Neural cell (in vitro differentiated cells): Measurements from ENCODE around the gene FAM53B. TPM values are rescaled to one million over a fixed set of nuclear protein-coding genes. Genes with fewer than 3 reads are reported as not detected.

ENCODE experiments used
- H2AFZ ChIP-seq: fragments of 200-600, 300-800 bp; sonication (generic), shearing (Covaris generic); 2 replicates; pipeline ENCODE4 v1.6.0; 2014; ENCODE audit warnings: low read depth, mild to moderate bottlenecking, antibody characterized with exemption, low read length, moderate library complexity
- H3F3A ChIP-seq: fragments of 200-600 bp; shearing (Covaris generic); 2 replicates; pipeline ENCODE4 v1.6.1; 2016; ENCODE audit warnings: mild to moderate bottlenecking, moderate library complexity, mixed read lengths, antibody characterized with exemption, low read length; ENCODE audit not compliant: insufficient read depth, poor library complexity, severe bottlenecking
- H3K27ac ChIP-seq: fragments of 200-600, 300-800 bp; sonication (generic), shearing (Covaris generic); 2 replicates; pipeline ENCODE4 v1.5.1; 2014; ENCODE audit warnings: mild to moderate bottlenecking, low read length, moderate library complexity
- H3K27me3 ChIP-seq: fragments of 300-800, 200-600 bp; sonication (generic), shearing (Covaris generic); 2 replicates; pipeline ENCODE4 v1.6.0; 2014; ENCODE audit warnings: mild to moderate bottlenecking, low read depth, low read length, moderate library complexity; ENCODE audit not compliant: insufficient read depth
- H3K36me3 ChIP-seq: fragments of 300-800, 200-600 bp; sonication (generic), shearing (Covaris generic); 2 replicates; pipeline ENCODE4 v1.5.1; 2014; ENCODE audit warnings: mild to moderate bottlenecking, antibody characterized with exemption, low read length, moderate library complexity; ENCODE audit not compliant: insufficient read depth
- H3K4me2 ChIP-seq: fragments of 300-800, 200-600 bp; sonication (generic), shearing (Covaris generic); 2 replicates; pipeline ENCODE4 v1.6.0; 2014; ENCODE audit warnings: mild to moderate bottlenecking, low read length
- H3K4me3 ChIP-seq: fragments of 300-800, 200-600 bp; sonication (generic), shearing (Covaris generic); 2 replicates; pipeline ENCODE4 v1.5.1; 2014; ENCODE audit warnings: mild to moderate bottlenecking, low read length, moderate library complexity
- H3K79me2 ChIP-seq: fragments of 200-600 bp; shearing (Covaris generic); replicated peaks from 2 replicates; pipeline ENCODE4 v1.6.0; 2014; ENCODE audit warnings: mild to moderate bottlenecking, low read length, moderate library complexity; ENCODE audit not compliant: insufficient read depth
- H3K9ac ChIP-seq: fragments of 300-800, 200-600 bp; sonication (generic), shearing (Covaris generic); 2 replicates; pipeline ENCODE4 v1.6.1; 2016; ENCODE audit warnings: mild to moderate bottlenecking, low read length, mixed read lengths
- H3K9me2 ChIP-seq: fragments of 200-600 bp; shearing (Covaris generic); 2 replicates; pipeline ENCODE4 v1.6.1; 2016; ENCODE audit warnings: mild to moderate bottlenecking, low read length, mixed read lengths; ENCODE audit not compliant: insufficient read depth
- H3K9me3 ChIP-seq: fragments of 200-600, 300-800 bp; sonication (generic), shearing (Covaris generic); 2 replicates; pipeline ENCODE4 v1.6.1; 2016; ENCODE audit warnings: mild to moderate bottlenecking, mixed run types, low read length, moderate library complexity, mixed read lengths
- H4K20me1 ChIP-seq: fragments of 200-600 bp; shearing (Covaris generic); 2 replicates; pipeline ENCODE4 v1.6.1; 2016; ENCODE audit warnings: mild to moderate bottlenecking, mixed run types; ENCODE audit not compliant: insufficient read depth
- CTCF ChIP-seq: fragments of 450-650 bp; IDR thresholded peaks from 2 replicates; pipeline ENCODE4 v1.5.1; 2014; ENCODE audit warnings: antibody characterized with exemption, mild to moderate bottlenecking, moderate library complexity; ENCODE audit not compliant: poor library complexity, severe bottlenecking
- EP300 ChIP-seq: fragments of 450-650 bp; conservative IDR thresholded peaks from 2 replicates; pipeline ENCODE4 v1.6.1; 2014; ENCODE audit warnings: antibody characterized with exemption, mild to moderate bottlenecking, moderate library complexity; ENCODE audit not compliant: poor library complexity, severe bottlenecking
- EZH2 ChIP-seq: fragments of 200-600, 300-800 bp; shearing (Covaris generic), sonication (generic); IDR thresholded peaks from 2 replicates; pipeline ENCODE4 v1.6.1; 2014; ENCODE audit warnings: antibody characterized with exemption, low read length, borderline replicate concordance, mild to moderate bottlenecking; ENCODE audit not compliant: insufficient read depth, poor library complexity, severe bottlenecking
- MXI1 ChIP-seq: fragments of 450-650 bp; conservative IDR thresholded peaks from 2 replicates; pipeline ENCODE4 v1.6.1; 2014; ENCODE audit warnings: antibody characterized with exemption, mild to moderate bottlenecking; ENCODE audit not compliant: poor library complexity, severe bottlenecking
- POLR2AphosphoS5 ChIP-seq: IDR thresholded peaks from 2 replicates; pipeline ENCODE4 v1.6.1; 2012
- RAD21 ChIP-seq: fragments of 450-650 bp; conservative IDR thresholded peaks from 2 replicates; pipeline ENCODE4 v1.6.1; 2014; ENCODE audit warnings: antibody characterized with exemption, mild to moderate bottlenecking, moderate library complexity
- REST ChIP-seq: IDR thresholded peaks from 2 replicates; pipeline ENCODE4 v1.6.1; 2012; ENCODE audit warnings: borderline replicate concordance
- SMC3 ChIP-seq: fragments of 450-650 bp; conservative IDR thresholded peaks from 2 replicates; pipeline ENCODE4 v1.6.1; 2014; ENCODE audit warnings: antibody characterized with exemption, mild to moderate bottlenecking, moderate library complexity; ENCODE audit not compliant: poor library complexity
- TAF1 ChIP-seq: IDR thresholded peaks from 2 replicates; pipeline ENCODE4 v1.6.1; 2012; ENCODE audit warnings: low read depth
- polyA plus RNA-seq: library from polyadenylated mRNA; depleted of rRNA; stranded (reverse); fragments of >200 nt; gene quantifications from 2 replicates; pipeline ENCODE4 v1.2.3, GENCODE V29; 2014

FAM53B gene
- polyA plus RNA-seq, 1 donor from 2014 or later: 21.8 TPM

GRCh38 chr10:124725791-124726190 is 18.4 kb downstream of the FAM53B start:
- Histone ChIP-seq H3K79me2 (peaks cover 25% of the 10 kb centered on the region), H3K27me3 (no peaks in the 10 kb centered on the region), H3K4me2 (no peak overlapping the region), H3K36me3 (no peaks in the 10 kb centered on the region), H3K9me3 (no peaks in the 10 kb centered on the region), H3K9me2 (no peaks in the 10 kb centered on the region), H3K27ac (no peak overlapping the region), H3K9ac (no peak overlapping the region), H2AFZ (no peak overlapping the region), H3K4me3 (no peak overlapping the region), H3F3A (no peaks in the 10 kb centered on the region), H4K20me1 (peaks cover 4% of the 10 kb centered on the region)
- TF ChIP-seq EZH2: no peak
- no peak for TF ChIP-seq TAF1
- no peak for TF ChIP-seq POLR2AphosphoS5
- no peak for TF ChIP-seq REST
- no peak for TF ChIP-seq SMC3
- TF ChIP-seq RAD21: no peak
- no peak for TF ChIP-seq CTCF
- TF ChIP-seq MXI1: no peak

GRCh38 chr10:124725171-124725631 is 19.0 kb downstream of the FAM53B start:
- no peak overlapping the region for H3K27ac ChIP-seq
- no peak for TF ChIP-seq EP300
- TF ChIP-seq RAD21: no peak
- no peak for TF ChIP-seq EZH2
- no peak for TF ChIP-seq CTCF
- TF ChIP-seq TAF1: no peak
- TF ChIP-seq MXI1: no peak
- no peak for TF ChIP-seq SMC3
- no peak for TF ChIP-seq POLR2AphosphoS5
- TF ChIP-seq REST: no peak

More at GRCh38 chr10:124725171-124725631, 19.0 kb downstream of the FAM53B start:
- H3K9me3 ChIP-seq: no peaks in the 10 kb centered on the region
- H4K20me1 ChIP-seq: peaks cover 4% of the 10 kb centered on the region
- H3K4me3 ChIP-seq: no peak overlapping the region
- no peaks in the 10 kb centered on the region for H3K27me3 ChIP-seq
- H3K79me2 ChIP-seq: peaks cover 22% of the 10 kb centered on the region
- no peak overlapping the region for H3K4me2 ChIP-seq
- no peaks in the 10 kb centered on the region for H3K9me2 ChIP-seq
- H3K9ac ChIP-seq: no peak overlapping the region
- H3K36me3 ChIP-seq: no peaks in the 10 kb centered on the region
- no peaks in the 10 kb centered on the region for H3F3A ChIP-seq
- H2AFZ ChIP-seq: no peak overlapping the region
